Neural cell (in vitro differentiated cells): ENCODE results near the gene SLC31A2. TPM values are rescaled to one million over a fixed set of nuclear protein-coding genes. Genes with fewer than 3 reads are reported as not detected.

Experiments used
- H2AFZ ChIP-seq: fragments of 200-600, 300-800 bp; sonication (generic), shearing (Covaris generic); 2 replicates; pipeline ENCODE4 v1.6.0; 2014; ENCODE audit warnings: low read depth, mild to moderate bottlenecking, antibody characterized with exemption, low read length, moderate library complexity
- H3F3A ChIP-seq: fragments of 200-600 bp; shearing (Covaris generic); 2 replicates; pipeline ENCODE4 v1.6.1; 2016; ENCODE audit warnings: mild to moderate bottlenecking, moderate library complexity, mixed read lengths, antibody characterized with exemption, low read length; ENCODE audit not compliant: insufficient read depth, poor library complexity, severe bottlenecking
- H3K27ac ChIP-seq: fragments of 200-600, 300-800 bp; sonication (generic), shearing (Covaris generic); 2 replicates; pipeline ENCODE4 v1.5.1; 2014; ENCODE audit warnings: mild to moderate bottlenecking, low read length, moderate library complexity
- H3K27me3 ChIP-seq: fragments of 300-800, 200-600 bp; sonication (generic), shearing (Covaris generic); 2 replicates; pipeline ENCODE4 v1.6.0; 2014; ENCODE audit warnings: mild to moderate bottlenecking, low read depth, low read length, moderate library complexity; ENCODE audit not compliant: insufficient read depth
- H3K36me3 ChIP-seq: fragments of 300-800, 200-600 bp; sonication (generic), shearing (Covaris generic); 2 replicates; pipeline ENCODE4 v1.5.1; 2014; ENCODE audit warnings: mild to moderate bottlenecking, antibody characterized with exemption, low read length, moderate library complexity; ENCODE audit not compliant: insufficient read depth
- H3K4me2 ChIP-seq: fragments of 300-800, 200-600 bp; sonication (generic), shearing (Covaris generic); 2 replicates; pipeline ENCODE4 v1.6.0; 2014; ENCODE audit warnings: mild to moderate bottlenecking, low read length
- H3K4me3 ChIP-seq: fragments of 300-800, 200-600 bp; sonication (generic), shearing (Covaris generic); 2 replicates; pipeline ENCODE4 v1.5.1; 2014; ENCODE audit warnings: mild to moderate bottlenecking, low read length, moderate library complexity
- H3K79me2 ChIP-seq: fragments of 200-600 bp; shearing (Covaris generic); replicated peaks from 2 replicates; pipeline ENCODE4 v1.6.0; 2014; ENCODE audit warnings: mild to moderate bottlenecking, low read length, moderate library complexity; ENCODE audit not compliant: insufficient read depth
- H3K9ac ChIP-seq: fragments of 300-800, 200-600 bp; sonication (generic), shearing (Covaris generic); 2 replicates; pipeline ENCODE4 v1.6.1; 2016; ENCODE audit warnings: mild to moderate bottlenecking, low read length, mixed read lengths
- H3K9me2 ChIP-seq: fragments of 200-600 bp; shearing (Covaris generic); 2 replicates; pipeline ENCODE4 v1.6.1; 2016; ENCODE audit warnings: mild to moderate bottlenecking, low read length, mixed read lengths; ENCODE audit not compliant: insufficient read depth
- H3K9me3 ChIP-seq: fragments of 200-600, 300-800 bp; sonication (generic), shearing (Covaris generic); 2 replicates; pipeline ENCODE4 v1.6.1; 2016; ENCODE audit warnings: mild to moderate bottlenecking, mixed run types, low read length, moderate library complexity, mixed read lengths
- H4K20me1 ChIP-seq: fragments of 200-600 bp; shearing (Covaris generic); 2 replicates; pipeline ENCODE4 v1.6.1; 2016; ENCODE audit warnings: mild to moderate bottlenecking, mixed run types; ENCODE audit not compliant: insufficient read depth
- EP300 ChIP-seq: fragments of 450-650 bp; conservative IDR thresholded peaks from 2 replicates; pipeline ENCODE4 v1.6.1; 2014; ENCODE audit warnings: antibody characterized with exemption, mild to moderate bottlenecking, moderate library complexity; ENCODE audit not compliant: poor library complexity, severe bottlenecking
- EZH2 ChIP-seq: fragments of 200-600, 300-800 bp; shearing (Covaris generic), sonication (generic); IDR thresholded peaks from 2 replicates; pipeline ENCODE4 v1.6.1; 2014; ENCODE audit warnings: antibody characterized with exemption, low read length, borderline replicate concordance, mild to moderate bottlenecking; ENCODE audit not compliant: insufficient read depth, poor library complexity, severe bottlenecking
- MXI1 ChIP-seq: fragments of 450-650 bp; conservative IDR thresholded peaks from 2 replicates; pipeline ENCODE4 v1.6.1; 2014; ENCODE audit warnings: antibody characterized with exemption, mild to moderate bottlenecking; ENCODE audit not compliant: poor library complexity, severe bottlenecking
- POLR2AphosphoS5 ChIP-seq: IDR thresholded peaks from 2 replicates; pipeline ENCODE4 v1.6.1; 2012
- RAD21 ChIP-seq: fragments of 450-650 bp; conservative IDR thresholded peaks from 2 replicates; pipeline ENCODE4 v1.6.1; 2014; ENCODE audit warnings: antibody characterized with exemption, mild to moderate bottlenecking, moderate library complexity
- SMC3 ChIP-seq: fragments of 450-650 bp; conservative IDR thresholded peaks from 2 replicates; pipeline ENCODE4 v1.6.1; 2014; ENCODE audit warnings: antibody characterized with exemption, mild to moderate bottlenecking, moderate library complexity; ENCODE audit not compliant: poor library complexity
- TAF1 ChIP-seq: IDR thresholded peaks from 2 replicates; pipeline ENCODE4 v1.6.1; 2012; ENCODE audit warnings: low read depth
- polyA plus RNA-seq: library from polyadenylated mRNA; depleted of rRNA; stranded (reverse); fragments of >200 nt; gene quantifications from 2 replicates; pipeline ENCODE4 v1.2.3, GENCODE V29; 2014
- TF ChIP-seq, protein P1 (sequence below): IDR thresholded peaks from 2 replicates; pipeline ENCODE4 v1.6.1; 2012; ENCODE audit warnings: borderline replicate concordance
- TF ChIP-seq, protein P2 (sequence below): fragments of 450-650 bp; IDR thresholded peaks from 2 replicates; pipeline ENCODE4 v1.5.1; 2014; ENCODE audit warnings: antibody characterized with exemption, mild to moderate bottlenecking, moderate library complexity; ENCODE audit not compliant: poor library complexity, severe bottlenecking

Gene SLC31A2
- polyA plus RNA-seq, 1 donor from 2014 or later: 4.1 TPM

DNA sequence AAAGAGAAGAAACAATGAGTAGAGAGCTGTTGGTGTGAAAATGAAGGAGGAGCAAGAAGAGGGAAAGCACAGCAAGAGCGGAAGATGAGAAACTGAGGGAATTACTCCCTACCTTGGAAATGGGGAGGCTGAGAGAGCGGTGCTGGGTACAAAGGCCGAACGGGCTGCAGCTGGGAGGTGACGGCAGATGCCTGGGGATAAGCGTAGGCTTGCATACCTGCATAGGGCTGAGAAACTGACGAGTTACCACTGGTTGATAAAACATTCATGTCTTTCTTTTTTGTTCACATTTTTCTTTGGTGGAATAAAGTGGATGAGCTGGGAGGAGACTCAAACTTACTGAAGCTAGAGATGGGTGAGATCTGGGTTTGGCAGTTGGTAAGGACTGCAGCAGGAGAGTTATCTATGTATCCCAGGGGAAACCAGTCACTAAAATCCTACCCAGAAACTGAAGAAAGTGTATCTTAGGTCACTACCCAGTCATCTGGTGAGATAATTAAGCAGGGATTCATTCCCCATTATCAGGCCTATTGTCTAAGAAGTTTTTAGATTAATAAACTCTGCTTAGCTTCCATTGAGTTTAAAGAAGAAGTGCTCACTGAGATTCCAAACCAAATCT lies 35.4 kb downstream of the SLC31A2 start:
- Histone ChIP-seq H3K27me3 (no peaks in the 10 kb centered on the region), H3K4me2 (no peak overlapping the region), H2AFZ (no peak overlapping the region), H3F3A (no peaks in the 10 kb centered on the region), H3K27ac (no peak overlapping the region), H3K9me3 (no peaks in the 10 kb centered on the region), H4K20me1 (no peaks in the 10 kb centered on the region), H3K9me2 (no peaks in the 10 kb centered on the region), H3K36me3 (peaks cover 3% of the 10 kb centered on the region), H3K79me2 (no peaks in the 10 kb centered on the region), H3K4me3 (no peak overlapping the region), H3K9ac (no peak overlapping the region)
- TF ChIP-seq, protein P1, sequence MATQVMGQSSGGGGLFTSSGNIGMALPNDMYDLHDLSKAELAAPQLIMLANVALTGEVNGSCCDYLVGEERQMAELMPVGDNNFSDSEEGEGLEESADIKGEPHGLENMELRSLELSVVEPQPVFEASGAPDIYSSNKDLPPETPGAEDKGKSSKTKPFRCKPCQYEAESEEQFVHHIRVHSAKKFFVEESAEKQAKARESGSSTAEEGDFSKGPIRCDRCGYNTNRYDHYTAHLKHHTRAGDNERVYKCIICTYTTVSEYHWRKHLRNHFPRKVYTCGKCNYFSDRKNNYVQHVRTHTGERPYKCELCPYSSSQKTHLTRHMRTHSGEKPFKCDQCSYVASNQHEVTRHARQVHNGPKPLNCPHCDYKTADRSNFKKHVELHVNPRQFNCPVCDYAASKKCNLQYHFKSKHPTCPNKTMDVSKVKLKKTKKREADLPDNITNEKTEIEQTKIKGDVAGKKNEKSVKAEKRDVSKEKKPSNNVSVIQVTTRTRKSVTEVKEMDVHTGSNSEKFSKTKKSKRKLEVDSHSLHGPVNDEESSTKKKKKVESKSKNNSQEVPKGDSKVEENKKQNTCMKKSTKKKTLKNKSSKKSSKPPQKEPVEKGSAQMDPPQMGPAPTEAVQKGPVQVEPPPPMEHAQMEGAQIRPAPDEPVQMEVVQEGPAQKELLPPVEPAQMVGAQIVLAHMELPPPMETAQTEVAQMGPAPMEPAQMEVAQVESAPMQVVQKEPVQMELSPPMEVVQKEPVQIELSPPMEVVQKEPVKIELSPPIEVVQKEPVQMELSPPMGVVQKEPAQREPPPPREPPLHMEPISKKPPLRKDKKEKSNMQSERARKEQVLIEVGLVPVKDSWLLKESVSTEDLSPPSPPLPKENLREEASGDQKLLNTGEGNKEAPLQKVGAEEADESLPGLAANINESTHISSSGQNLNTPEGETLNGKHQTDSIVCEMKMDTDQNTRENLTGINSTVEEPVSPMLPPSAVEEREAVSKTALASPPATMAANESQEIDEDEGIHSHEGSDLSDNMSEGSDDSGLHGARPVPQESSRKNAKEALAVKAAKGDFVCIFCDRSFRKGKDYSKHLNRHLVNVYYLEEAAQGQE: no peak
- TF ChIP-seq TAF1 (no peak), EZH2 (no peak), RAD21 (no peak), POLR2AphosphoS5 (no peak), MXI1 (no peak), SMC3 (no peak), EP300 (no peak)
- TF ChIP-seq, protein P2, sequence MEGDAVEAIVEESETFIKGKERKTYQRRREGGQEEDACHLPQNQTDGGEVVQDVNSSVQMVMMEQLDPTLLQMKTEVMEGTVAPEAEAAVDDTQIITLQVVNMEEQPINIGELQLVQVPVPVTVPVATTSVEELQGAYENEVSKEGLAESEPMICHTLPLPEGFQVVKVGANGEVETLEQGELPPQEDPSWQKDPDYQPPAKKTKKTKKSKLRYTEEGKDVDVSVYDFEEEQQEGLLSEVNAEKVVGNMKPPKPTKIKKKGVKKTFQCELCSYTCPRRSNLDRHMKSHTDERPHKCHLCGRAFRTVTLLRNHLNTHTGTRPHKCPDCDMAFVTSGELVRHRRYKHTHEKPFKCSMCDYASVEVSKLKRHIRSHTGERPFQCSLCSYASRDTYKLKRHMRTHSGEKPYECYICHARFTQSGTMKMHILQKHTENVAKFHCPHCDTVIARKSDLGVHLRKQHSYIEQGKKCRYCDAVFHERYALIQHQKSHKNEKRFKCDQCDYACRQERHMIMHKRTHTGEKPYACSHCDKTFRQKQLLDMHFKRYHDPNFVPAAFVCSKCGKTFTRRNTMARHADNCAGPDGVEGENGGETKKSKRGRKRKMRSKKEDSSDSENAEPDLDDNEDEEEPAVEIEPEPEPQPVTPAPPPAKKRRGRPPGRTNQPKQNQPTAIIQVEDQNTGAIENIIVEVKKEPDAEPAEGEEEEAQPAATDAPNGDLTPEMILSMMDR: no peak

DNA sequence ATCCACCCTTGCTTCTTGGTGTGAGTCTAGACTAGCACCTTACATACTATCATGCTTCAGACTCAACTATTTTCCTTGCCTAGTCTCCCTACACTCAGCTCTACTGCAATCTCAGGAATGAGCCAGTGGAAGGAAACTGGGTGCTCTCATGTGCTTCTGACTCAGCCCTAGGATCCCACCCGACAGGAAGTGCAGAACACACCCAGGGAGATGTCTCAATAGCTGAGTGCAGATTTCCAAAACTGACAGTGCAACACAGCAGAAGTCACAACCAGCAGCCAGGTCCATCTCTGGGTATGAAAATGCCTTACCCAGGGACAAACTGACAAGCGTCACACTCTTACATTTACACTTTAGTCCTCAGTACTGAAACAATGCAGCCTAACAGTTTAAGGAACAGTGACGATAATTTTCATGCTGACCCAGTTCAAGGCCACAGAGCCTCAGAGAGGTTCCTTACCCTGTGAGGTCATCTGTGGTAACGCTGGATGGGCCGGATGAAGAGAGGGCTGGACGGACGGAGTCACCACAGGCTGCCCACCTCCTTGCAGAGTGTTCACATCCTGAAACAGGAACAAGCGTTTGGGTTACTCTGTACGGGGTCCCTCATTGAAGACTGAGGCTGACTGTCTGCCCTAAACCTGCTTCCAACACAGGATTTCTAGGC lies 37.3 kb downstream of the SLC31A2 start:
- Histone ChIP-seq H3K9me2 (no peaks in the 10 kb centered on the region), H3F3A (no peaks in the 10 kb centered on the region), H3K27me3 (no peaks in the 10 kb centered on the region), H2AFZ (no peak overlapping the region), H4K20me1 (no peaks in the 10 kb centered on the region), H3K79me2 (no peaks in the 10 kb centered on the region), H3K4me2 (no peak overlapping the region), H3K27ac (no peak overlapping the region), H3K36me3 (peaks cover 3% of the 10 kb centered on the region), H3K9ac (no peak overlapping the region), H3K9me3 (no peaks in the 10 kb centered on the region), H3K4me3 (no peak overlapping the region)
- TF ChIP-seq, protein P1: no peak
- no peak for TF ChIP-seq POLR2AphosphoS5
- TF ChIP-seq MXI1: no peak
- TF ChIP-seq EZH2: no peak
- no peak for TF ChIP-seq TAF1
